NCI-H2107 treated with DMSO at 0.1 percent for 48 hours (cell line): ENCODE results near the gene CACUL1.
"Not testable (repeated sequence)": the region's sequence is repeated elsewhere in the genome, so short reads cannot be mapped to it uniquely, and the experiment has no call there.

Experiments
- DNase-seq: peaks from one replicate; lab custom pipeline; 2025; ENCODE audit not compliant: unreplicated experiment; lab: John Stamatoyannopoulos, UW

Gene CACUL1

DNA sequence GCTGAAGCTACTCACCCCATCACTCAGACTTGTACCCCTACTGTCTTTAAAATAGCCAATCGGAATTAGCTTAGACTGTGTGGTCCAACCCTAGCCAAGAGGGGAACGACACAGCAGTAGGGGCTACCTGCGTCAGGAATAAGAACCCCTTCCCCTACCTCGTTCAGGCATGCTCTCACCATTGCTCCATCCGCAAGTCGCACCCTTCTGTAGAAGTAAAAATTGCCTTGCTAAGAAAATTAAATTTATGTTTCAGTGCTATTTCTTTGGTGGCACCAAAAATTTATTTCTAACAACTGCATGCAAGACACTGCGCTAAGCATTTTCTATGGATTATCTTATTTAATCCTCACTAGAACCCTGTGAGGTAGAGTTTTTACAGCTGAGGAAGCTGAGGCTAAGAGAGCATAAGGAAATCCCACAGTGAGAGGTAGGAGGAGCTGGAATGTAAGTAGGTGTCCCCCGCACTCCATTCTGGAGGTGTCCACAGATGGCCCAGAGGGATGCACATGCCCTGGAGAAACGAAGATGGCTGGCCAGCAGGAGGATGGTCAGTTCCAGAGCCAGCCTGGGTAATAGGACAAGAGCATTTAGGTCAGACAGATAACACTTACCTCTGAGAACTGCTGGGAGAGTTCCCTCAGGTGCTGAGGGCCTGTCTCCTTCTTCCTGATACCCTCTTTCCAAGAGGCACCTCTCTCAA, 15.3 kb upstream of the CACUL1 start:
- no peak for DNase-seq

DNA sequence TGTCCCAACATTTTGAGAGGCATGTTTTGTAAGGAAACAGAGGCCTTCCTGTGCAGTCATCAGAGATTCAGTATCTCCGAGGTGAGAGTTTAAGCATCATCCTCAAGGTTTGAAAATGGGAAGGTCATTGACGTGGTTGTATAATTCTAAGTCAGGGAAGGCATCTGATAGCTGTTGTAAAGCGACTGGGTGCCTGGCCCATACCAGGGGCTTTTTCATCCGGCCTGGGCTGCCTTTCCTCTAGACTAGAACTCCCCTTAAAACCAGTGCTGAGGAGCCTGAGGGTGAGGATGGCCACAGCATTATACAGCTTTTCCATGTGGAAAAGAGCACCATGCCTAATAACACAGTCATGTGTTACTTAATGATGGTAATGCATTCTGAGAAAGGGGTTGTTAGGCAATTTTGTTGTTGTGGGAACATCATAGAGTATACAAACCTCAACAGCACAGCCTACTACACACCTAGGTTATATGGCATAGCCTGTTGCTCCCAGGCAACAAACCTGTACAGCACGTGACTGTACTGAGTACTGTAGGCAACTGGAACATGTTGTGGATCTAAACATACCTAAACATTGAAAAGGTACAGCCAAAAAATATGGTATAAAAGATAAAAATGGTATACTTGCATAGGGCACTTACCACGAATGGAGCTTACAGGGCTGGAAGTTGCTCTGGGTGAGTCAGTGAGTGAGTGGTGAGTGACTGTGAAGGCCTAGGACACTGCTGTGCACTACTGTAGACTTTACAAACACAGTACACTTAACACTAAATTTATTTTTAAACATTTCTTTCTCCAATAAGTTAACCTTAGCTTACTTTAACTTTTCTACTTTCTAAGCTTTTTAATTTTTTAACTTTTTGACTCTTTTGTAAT, 13.5 kb upstream of the CACUL1 start:
- DNase-seq, result no peak

DNA sequence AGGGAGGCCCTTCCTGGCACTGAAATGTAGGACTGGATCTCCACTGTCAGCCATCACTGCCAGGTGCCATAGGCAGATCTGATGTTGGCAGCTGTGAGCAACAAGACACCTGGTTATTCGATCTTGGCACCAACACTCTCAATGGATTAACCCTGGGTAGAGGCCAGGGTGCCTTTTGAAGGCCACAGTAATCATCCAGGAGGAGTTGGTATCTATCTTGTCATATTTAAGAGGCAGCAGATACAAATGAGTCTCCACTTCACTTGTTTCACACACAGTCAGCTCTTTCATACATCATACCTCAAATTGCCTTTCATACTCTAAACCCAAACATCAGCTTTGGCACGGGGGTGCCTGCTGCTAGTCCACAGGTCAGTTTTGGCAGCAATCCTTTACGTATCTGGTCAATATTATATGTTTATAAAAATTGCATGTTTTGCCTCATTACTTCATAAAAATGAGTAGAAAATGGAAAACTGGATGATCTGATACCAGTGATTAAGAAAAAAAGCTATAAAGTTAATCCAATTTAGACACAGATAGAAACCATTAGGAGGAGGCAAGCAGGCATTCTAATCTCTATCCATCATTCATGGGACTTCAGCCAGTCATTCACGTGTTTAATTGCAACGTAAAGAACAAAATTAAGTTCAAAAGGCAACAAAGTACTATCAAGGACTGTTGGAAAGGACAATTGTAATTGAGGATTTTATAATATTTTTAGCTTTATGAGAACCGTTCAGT, 12.7 kb upstream of the CACUL1 start:
- no peak for DNase-seq

DNA sequence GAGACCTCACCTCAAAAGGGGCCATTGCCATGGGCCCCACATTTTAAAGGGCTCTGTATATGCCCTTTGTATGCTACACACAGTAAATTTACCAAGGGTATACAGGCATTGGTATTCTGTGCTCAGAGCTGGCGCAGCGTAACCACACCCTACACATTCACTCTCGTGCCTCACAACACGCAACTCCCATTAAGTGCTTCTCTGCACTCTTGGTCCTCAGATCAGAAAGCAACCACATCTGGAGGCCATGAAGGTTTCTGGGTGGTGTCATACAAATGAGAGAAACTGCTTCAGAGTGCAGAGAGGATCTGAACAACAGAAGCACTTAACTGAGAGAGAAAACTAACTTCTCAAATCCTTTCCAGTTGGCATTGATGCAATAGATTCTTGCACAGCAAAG, 9.4 kb upstream of the CACUL1 start:
- no peak for DNase-seq

DNA sequence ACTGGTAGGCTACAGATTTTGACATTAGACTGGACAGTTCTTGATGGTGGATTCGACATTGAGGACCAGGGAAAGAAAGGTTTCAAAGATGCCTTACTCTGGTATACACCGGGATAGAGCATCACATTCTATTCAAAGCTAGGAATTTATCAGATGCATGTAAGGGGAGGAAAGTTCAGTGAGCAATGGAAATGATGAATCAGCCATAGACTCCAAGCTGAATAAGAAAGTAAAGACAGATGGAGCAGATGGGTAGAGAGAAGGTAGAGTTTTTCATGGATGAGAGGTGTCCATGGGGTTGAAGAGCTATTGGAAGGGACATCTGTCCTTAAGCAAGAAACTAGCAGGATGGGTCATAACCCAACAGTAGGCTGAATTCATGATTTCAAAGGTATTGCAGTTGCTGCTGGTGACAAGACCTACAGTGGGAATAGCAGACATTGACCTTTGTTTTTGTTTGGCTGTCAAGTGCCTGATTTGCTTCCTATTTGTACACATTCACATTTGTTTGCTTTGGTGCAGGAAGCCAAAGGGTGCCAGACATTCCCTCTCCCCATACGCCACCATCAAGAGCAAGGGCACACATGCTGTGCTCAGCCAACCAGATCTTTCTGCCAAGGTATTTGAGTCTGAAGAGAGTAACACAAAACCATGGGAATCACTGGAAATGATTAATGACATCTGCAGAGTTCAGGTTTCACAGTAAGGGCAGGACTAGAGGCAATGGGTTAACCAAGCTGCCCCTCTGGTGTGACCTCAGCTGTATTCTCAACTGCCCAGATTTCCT, 8.6 kb upstream of the CACUL1 start:
- peak; percentile 71 for DNase-seq

DNA sequence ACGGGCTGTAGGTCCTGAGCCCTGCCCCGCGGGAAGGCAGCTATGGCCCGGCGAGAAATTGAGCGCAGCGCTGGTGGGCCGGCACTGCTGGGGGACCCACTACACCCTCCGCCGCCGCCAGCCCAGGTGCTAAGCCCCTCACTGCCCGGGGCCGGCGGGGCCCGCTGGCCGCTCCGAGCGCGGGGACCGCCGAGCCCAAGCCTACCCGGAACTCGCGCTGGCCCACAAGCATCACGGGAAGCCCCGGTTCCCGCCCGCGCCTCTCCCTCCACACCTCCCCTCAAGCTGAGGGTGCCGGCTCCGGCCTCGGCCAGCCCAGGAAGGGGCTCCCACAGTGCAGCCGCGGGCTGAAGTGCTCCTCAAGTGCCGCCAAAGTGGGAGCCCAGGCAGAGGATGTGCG, 5.5 kb upstream of the CACUL1 start:
- DNase-seq, result no peak

DNA sequence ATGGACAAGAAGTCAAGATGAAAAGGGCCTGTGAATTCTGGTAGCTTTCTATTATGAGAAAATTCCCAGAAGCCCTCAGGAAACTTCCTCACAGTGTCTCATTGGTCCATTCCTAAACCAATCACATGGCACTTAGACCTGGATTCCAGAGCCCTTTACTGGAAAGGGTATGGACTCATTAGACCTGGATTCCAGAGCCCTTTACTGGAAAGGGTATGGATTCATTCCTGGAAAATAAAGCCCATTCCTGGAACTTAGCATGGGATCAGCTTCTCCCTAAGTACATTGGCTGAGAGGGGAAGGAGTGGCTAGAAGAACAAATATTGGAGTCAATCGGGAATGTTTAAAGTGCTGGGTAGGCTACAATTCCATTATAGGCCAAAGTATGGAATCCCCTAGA, 3.7 kb upstream of the CACUL1 start:
- DNase-seq, result no peak

DNA sequence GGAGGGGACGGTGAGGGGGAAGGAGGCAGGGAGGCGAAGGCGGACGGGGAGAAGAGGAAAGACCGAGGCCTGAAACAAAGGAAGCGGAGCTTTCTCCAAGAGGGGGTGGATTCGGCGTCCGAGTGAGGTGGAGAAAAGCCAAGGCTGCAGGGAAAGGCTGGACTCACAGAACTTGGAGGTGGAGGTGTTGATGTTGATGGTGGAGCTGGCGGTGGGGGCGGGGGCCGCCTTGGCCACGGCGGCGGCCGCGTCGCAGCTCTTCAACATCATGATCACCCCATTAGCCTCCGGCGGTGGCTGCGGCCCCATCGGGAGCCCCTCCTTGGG, 578 bp downstream of the CACUL1 start:
- no peak for DNase-seq

DNA sequence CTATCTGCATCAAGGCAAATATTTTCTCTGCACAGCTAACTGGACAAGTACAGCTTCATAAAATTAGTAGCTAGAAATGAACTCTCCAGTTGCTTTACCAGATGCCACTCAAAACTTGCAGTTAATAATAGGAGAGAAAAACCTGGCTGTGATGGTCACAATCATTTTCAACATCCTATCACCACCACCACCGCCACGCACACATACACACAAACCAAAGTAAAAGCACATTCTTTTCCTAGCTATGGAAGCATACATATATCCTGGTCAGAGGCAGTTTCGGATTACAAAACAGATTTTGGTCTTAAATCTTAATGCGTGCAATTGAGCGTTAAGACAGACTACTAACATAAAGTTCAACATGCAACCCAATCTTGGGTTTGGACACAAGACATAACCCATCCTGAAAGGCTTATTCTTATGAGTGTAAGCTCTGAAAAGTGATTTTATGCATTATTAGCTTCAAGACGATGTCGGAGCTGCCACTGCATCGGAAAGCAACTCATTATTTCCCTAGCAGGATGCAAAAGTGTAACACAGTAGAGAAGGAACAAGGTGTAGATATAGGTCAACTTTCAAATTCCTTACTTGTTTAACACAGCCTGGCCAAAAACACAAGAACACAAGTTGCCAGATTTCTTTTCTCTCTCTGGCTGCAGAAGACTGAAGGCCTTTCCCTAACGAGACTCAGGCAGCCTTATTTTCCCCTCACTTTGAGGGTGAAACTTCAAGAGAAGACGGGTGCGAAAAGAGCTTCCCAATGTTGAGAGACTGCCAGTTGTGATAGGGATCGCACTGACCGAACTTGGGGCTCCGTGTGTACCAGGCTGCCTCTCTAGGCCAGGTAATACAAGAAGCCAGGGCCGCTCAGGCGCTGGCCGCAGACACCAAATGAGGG, 1.2 kb downstream of the CACUL1 start:
- no peak for DNase-seq

DNA sequence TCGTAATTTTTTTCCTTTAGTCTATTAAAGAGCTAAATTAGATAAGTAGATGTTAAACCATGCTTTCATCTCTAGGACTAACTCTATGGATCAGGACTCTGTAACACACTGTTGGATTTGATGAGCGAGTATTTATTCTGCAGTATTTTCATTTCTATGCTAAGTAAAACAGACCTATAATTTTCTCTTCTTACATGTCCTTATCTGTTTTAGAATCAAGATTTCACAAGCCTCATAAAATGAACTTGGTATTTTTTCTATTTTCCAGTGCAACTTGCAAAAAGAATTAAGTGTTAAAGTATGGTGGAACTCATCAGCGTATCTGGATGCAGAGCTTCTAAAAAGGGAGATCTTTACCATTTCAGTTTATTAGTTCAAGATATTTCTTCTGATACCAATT, 2.4 kb downstream of the CACUL1 start:
- DNase-seq, result no peak

DNA sequence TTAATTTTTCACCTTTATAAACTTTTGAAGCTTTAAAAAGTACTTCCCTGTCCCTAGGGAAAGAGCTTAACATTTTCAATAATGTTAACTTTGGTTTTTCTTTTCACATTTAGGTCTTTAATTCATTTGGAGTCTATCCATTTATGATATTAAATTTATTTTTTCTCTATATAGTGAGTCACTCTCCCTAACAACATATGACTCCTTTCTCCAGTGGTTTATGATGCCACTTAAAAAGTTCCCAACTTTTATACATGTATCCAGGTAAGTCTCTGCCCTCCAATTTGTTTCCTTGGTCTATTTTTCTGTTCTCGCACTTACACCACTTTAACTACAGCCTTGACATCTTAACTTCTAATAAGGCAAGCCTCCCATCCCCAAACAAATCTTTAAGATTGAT, 3.5 kb downstream of the CACUL1 start:
- no peak for DNase-seq

DNA sequence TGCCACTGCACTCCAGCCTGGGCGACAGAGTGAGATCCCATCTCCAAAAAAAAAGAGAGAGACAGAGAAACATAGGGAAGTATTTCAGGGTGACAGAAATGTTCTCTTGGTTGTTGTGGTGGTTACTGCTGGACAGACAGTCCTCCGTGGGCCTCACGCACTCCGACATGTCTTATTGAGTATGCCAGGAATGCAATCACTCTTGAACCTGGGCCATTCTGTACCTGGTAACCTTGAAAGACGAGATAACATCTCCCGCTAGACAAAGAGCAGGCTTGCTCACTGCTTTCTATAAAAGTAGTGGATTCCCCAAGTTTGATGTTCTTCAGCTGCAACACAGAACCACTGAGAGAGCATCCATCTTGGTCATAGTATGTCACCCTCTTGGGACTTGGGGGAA, 6.7 kb downstream of the CACUL1 start:
- DNase-seq, result no peak

DNA sequence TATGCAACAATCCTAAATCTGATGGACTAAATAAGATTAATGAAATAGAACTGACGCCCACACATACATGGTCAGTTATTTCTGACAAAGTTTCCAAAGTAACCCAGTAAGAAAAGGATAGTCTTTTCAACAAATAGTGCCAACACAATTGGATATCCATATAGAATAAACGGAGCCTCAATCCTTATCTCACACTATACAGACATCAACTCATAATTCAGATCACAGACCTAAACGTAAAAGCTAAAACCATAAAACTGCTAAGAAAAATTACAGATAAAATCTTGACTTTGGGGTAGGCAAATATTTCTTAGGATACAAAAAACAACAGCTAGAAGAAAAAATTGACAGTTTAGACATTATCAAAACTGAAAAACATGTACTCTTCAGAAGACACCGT, 8.5 kb downstream of the CACUL1 start:
- DNase-seq, result no peak

DNA sequence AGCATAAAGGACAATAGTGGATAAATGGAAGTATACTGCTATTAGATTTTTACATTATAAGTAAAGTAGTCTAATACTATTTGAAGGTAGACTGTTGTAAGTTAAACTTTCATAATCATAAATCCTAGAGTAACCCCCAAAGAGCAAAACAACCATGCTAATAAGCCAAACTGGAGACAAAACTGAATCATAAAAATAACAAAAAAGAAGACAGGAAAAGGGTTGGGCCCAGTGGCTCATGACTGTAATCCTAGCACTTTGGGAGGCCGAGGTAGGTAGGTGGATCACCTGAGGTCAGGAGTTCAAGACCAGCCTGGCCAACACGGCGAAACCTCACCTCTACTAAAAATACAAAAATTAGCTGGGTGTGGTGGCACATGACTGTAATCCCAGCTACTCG, 9.7 kb downstream of the CACUL1 start:
- DNase-seq, result no peak

DNA sequence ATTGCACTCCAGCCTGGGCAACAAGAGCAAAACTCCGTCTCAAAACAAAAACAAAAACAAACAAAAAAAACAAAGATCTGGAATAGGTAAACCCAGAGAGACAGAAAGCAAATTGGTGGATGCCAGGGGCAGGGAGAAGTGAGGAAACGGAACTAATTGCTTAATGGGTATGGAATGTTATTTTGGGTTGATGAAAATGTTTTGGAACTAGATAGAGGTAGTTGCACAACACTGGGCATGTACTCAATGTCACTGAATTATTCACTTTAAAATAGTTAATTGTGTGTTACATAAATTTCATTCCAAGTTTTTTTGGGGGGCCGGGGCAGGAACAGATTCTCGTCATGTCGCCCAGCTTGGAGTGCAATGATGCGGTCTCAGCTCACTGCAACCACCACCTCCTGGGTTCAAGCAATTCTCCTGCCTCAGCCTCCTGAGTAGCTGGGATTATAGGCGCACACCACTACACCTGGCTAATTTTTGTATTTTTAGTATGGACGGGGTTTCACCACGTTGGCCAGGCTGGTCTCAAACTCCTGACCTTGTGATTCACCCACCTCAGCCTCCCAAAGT, 10.3 kb downstream of the CACUL1 start:
- not testable (repeated sequence) for DNase-seq

DNA sequence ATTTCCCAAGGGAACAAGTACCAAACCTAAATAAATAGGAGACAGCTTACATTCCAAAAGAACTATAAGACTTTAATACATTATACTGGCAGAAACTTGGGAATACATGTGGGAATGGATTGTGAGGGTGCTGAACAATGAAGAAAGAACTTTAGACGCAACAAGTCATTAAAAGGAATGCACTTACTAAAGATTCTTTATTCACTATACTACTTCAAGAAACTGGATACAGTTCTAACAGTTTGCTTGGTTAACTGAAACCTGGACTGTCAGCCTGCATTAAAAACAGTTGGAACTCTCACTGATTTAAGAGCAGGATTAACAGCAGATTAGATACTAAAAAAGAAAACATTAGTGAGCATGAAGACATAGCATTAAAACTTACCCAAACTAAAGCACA, 12.0 kb downstream of the CACUL1 start:
- DNase-seq, result no peak

DNA sequence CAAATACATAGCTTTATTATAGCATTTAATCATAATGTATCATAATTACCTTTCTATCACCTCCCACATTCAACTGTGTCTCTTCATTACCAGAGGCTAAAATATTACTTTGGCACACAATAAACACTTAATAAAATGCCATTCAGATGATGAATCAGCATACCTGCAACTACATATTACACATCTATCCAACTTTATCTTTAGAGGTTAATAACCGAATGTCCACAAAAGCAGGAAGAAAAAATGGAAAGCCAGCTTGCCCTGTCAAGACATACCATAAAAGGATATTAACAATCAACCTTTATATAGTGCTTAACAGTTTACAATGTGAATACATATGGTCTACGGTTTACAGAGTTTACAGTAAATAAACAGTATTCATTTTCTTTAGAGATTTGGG, 12.7 kb downstream of the CACUL1 start:
- DNase-seq, result no peak

DNA sequence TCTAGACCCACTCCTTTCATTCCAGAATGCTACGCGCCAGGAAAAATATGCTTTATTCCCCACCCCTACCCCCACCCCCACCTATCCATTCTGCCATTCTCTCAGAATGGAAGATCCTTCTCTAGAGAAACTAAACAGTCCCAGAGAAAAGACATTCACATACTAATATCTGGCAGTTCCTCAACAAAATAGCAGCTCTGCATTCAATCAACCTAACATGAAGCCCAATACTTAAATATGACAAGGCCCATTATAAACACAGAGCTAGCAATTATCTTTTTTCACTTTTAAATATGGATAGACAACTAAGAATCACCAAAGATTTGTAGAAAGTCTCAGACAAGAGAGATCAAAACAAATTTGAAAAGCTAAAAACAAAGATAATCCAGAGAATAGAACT, 16.4 kb downstream of the CACUL1 start:
- no peak for DNase-seq

DNA sequence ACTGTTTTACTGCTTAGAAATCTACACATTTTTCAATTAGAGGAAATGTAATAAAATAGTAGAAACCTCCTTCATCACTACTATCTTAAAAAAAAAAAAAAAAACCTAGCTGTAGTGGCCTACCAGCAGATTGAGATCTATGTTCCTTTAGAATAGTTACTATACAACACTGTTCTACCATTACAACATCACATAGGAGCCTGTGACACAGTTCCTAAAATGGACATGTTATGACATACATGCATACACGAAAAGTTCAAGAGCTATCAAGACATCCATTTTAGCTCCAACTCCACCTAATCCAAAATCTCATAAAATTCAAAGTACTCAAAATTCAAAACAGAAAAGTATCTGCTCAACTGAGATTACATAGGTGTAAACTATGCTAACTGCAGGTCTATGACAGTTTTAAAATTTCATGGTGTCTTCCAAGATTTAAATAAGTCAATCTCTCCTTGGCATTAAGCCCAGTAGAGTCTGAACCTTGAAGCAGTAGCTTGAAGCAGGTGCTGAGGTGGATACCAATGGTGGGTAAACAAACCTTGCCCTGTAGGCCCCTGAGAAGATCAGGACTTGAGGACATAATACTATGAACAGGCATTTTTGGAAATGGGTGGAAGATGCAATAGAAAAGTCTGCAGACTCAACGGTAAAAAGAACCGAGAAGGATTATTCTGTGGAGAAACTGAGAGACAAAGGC, 17.0 kb downstream of the CACUL1 start:
- no peak for DNase-seq
